NCI-H187 treated with DMSO at 0.1 percent for 48 hours (cell line): ENCODE data around the gene KDM1B.

Source experiments
- DNase-seq: peaks from one replicate; lab custom pipeline; 2025; lab: John Stamatoyannopoulos, UW

The KDM1B gene

DNA sequence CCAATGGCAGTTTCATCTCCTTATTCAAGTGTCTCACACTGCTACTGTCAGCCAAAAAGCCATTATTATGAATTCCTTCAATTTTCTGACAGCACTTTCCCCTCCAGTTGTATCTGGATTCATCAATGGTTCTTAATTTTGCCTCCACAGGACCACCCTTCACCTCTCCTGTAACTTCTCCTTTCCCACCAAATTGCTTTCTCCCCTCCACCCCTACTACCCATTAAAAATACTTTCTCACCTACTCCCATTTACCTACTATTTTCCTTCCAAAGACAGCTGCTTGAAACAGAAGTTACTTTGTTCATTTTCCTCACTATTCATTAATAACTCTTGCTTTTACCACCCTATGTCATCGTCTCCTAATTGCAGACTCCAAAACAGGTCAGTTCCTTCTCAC is 79.3 kb downstream of the KDM1B start:
- DNase-seq, result no peak

DNA sequence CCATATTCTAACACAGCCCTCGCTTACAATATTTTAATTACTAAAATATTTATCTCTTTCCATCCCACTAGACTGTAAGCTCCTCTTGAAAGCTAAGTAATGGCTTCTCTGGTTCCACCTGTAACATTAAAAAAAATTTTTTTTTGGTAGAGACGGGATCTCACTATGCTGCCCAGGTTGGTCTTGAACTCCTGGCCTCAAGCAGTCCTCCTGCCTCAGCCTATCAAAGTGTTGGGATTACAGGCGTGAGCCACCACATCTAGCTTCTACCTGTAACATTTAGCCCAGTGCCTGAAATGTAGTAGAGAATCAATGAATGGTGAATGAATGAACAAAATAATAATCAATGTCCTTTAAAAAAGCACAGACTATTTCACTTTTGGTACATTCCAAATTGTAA is 80.3 kb downstream of the KDM1B start:
- DNase-seq, result no peak

GRCh38 chr6:18237167-18237566 is 81.9 kb downstream of the KDM1B start:
- DNase-seq, result no peak

DNA sequence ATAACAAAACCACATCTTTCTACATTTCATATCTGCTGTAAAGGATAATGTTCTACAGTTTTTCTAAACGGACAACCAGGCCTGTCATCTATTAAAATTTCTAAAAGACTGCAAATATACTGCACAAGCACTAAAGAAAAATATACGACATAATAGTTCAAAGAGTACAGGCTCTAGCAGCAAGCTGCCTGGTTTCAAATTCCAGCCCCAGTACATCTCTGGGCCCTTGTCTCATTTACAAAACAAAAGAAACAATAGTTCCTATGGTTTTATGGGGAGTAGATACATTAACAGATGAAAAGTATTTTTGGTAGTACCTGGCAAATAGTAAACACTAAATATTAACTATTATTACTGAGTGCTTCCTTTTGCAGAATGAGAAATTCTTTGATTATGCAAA is 85.0 kb downstream of the KDM1B start:
- DNase-seq, result no peak

- no peak for DNase-seq
Measured at GRCh38 chr6:18241208-18242038, 86.2 kb downstream of the KDM1B start.

DNA sequence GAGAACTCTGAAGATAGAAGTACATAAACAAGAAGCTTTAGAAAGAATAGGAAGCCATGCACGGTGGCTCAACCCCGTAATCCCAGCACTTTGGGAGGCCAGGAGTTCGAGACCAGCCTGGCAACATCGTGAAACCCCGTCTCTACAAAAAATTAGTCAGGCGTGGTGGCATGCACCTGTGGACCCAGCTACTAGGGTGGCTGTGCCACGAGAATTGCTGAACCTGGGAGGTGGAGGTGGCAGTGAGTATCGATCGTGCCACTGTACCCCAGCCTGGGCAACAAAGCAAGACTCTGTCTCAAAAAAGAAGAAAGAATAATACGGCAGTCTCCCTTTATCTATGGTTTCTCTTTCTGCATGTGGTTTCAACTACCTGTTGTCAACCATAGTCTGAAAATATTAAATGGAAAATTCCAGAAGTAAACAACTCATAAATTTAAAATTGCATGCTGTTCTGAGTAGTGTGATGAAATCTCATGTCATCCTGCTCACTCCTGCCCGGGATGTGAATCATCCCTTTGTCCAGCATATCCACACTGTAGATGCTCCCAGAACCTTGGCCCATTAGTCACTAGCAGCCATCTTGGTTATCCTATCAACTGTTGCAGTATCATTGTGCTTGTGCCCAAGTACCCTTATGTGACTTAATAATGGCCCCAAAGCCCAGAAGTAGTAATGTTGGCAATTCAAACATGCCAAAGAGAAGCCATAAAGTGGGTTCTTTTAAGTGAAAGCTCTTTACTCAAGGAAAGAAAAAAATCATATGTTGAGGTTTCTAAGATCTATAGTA is 87.0 kb downstream of the KDM1B start:
- DNase-seq, result no peak

- no peak for DNase-seq
Measured at GRCh38 chr6:18243302-18243893, 88.2 kb downstream of the KDM1B start.

DNA sequence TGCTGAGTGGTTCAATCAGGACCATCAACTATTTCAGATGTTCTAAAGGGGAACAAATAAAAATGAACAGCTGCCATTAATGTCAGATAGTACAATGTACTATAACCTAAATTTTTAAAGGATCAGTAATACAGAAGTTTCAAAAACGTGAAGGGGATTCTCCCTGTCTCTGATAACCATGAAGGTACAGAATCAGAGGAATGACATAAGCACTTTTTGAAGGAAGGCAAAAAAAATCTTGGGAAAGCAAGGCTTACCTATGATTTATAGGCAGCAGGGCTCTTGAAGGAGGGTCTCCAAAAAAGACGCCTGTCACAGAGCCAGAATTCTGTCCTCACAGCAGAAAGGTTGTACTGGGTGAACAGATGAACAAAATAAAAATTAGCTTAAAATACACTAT is 89.0 kb downstream of the KDM1B start:
- DNase-seq, result no peak

DNA sequence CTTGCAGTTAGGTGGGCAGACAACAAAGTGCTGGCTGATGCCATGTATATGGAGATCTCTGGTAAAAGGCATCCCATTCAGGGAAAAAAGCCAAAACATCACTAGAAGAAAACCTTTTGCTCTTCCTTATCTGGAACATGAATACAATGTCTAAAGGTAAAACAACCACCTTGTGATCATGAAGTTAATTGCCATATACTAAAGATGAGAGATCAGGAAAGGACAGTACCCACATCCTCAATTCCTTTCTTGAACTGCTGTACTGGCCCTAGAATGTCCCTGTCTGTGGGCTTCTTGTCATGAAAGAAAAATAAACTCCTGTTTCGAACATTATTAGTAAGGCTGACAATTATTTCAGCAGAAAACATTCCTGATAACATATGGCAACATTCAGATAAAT is 89.9 kb downstream of the KDM1B start:
- no peak for DNase-seq

GRCh38 chr6:18245642-18246041 is 90.4 kb downstream of the KDM1B start:
- no peak for DNase-seq

GRCh38 chr6:18246205-18246604 is 91.0 kb downstream of the KDM1B start:
- DNase-seq, result no peak

- DNase-seq, result no peak
Measured at GRCh38 chr6:18247002-18247401, 91.8 kb downstream of the KDM1B start.

- DNase-seq, result no peak
Measured at GRCh38 chr6:18248698-18249097, 93.5 kb downstream of the KDM1B start.

- no peak for DNase-seq
Measured at GRCh38 chr6:18249271-18249670, 94.0 kb downstream of the KDM1B start.

DNA sequence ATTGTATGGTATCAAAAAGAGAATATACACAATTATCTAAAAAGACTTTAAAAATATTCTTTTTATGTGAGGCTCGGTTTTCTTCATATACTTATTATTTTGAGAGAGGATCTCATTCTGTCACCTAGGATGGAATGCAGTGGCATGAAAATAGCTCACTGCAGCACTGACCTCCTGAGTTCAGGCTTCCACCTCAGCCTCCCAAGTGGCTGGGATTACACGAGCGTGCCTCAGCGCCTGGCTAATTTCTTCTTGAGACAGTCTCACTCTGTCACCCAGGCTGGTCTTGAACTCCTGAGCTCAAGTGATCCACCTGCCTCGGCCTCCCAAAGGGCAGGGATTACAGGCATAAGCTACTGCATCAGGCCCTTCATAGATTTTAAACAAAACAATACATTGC is 98.4 kb downstream of the KDM1B start:
- no peak for DNase-seq

- DNase-seq, result no peak
Measured at GRCh38 chr6:18254793-18255192, 99.6 kb downstream of the KDM1B start.

DNA sequence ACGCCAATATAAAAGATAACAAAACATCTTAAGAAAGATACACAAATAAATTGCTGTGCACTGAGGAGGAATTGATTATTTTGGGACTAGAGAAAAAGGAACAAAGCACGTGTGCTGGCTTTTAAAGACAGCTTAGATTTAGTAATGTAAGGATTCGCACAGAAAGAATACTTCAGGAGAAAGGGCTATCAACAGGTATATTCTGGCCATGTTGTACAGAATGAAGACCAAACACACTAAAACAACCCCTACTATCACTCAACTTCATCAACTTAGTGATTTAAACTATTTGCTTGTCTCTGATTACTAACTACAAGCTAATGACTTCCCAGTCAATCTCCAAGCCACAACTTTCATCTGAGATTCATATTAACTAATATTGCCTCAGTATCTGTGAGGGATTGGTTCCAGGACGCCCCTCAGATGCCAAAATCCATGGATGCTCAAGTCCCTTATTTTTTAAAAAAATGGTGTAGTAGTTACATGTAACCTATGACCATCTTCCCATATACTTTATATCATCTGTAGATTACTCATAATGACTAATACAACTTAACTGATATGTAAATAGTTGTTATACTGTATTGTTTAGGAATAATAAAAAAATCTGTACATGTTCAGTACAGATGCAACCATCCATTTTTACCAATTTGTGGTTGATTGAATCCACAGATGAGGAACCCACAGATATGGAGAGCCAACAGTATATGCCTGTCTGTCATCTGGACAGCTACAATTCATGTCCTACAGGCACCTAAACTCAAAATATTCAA is 104.6 kb downstream of the KDM1B start:
- no peak for DNase-seq

DNA sequence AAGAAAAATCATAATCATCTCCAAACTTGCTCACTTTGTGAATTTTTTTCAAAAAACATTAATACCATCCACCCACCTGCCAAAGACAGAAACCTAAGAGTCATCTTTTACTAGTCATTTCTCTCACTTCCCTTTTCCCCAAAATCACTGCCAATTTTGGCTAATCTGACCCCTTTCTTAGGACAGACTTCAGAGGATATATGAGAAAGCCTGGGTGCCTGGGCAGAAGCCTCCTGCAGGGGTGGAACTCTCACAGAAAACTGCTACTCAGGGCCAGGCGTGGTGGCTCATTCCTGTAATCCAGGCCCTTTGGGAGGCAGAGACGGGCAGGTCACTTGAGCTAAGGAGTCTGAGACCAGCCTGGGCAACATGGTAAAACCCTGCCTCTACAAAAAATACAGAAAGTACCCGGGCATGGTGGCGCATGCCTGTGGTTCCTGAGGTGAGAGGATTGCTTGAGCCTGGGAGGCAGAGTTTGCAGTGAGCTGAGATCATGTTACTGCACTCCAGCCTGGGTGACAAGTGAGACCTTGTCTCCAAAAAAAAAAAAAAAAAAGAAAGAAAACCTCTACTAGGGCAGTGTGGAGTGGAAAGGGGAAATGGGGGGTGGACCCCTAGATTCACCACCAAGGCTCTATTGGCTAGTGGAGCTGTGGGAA is 105.4 kb downstream of the KDM1B start:
- no peak for DNase-seq

DNA sequence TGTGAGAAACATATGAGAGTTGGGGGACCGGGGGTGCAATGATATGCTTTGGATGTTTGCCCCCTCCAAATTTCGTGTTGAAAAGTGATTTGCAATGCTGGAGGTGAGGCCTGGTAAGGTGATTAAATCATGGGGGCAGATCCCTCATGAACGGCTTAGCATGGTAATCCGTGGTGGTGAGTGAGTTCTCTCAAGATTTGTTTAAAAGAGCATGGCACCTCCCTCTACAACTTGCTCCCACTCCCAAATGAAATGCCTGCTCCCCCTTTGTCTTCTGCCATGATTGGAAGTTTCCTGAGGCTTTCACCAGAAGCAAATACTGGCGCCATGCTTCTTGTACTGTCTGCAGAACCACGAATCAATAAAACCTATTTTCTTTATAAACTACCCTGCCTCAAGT is 106.7 kb downstream of the KDM1B start:
- DNase-seq, result no peak

DNA sequence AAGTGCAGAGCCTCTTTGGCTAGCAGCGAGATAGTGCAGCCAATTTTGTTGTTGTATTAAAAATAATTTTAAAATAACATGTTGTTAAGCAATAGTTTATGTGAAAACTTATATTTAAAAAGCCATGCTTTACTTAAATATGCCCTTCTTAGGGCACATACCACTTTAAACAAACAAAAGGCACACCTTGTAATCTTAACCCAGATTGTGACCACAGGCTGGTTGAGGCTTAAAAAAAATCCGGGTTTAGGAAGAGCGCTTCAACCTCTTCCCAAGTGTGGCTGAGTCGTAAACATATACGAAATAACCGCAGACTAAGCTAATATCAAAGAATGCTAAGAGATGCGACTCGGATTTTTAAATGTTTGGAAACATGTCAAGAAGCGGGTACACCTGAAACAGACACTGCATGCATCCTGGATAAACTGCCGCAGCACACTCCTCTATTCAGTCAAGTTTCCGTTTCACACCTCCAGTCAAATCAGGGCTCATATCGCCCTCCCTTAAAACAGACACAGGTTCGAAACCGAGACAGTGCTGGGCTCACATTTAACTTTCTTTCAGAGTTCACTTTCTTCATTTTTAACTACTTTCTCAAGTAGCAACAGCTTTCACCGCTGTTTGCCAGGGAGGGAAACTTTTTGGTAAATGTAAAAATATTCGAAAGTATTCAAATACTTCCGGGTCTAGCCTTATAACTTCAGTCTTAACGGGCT is 107.6 kb downstream of the KDM1B start:
- no peak for DNase-seq
